ENCODE data around the gene TMEM209. TPM values are rescaled to one million over a fixed set of nuclear protein-coding genes. Genes with fewer than 3 reads are reported as not detected.
"Not testable (repeated sequence)": the region's sequence is repeated elsewhere in the genome, so short reads cannot be mapped to it uniquely, and the experiment has no call there.

TMEM209 gene
- total RNA-seq, 1 donor from 2014 or later, result 15.1 TPM

GRCh38 chr7:130240240-130240639, 35.0 kb upstream of the TMEM209 start:
- FAIRE-seq, result no peak
- Histone ChIP-seq H4K20me1 (ENCODE audit: insufficient read depth, low read length) (no peaks in the 10 kb centered on the region), H3K79me2 (ENCODE audit: insufficient read depth, low read length) (no peaks in the 10 kb centered on the region), H3K9me3 (ENCODE audit: insufficient read depth, low read depth, low read length) (no peaks in the 10 kb centered on the region), H3K4me3 (ENCODE audit: insufficient read depth, low read depth, low read length) (no peak overlapping the region), H3K27me3 (ENCODE audit: insufficient read depth, low read length) (no peaks in the 10 kb centered on the region), H3K36me3 (ENCODE audit: insufficient read depth, low read length) (no peaks in the 10 kb centered on the region), H2AFZ (ENCODE audit: low read depth, low read length) (no peak overlapping the region), H3K9ac (ENCODE audit: low read length) (no peak overlapping the region), H3K4me1 (ENCODE audit: insufficient read depth, low read length) (no peaks in the 10 kb centered on the region), H3K27ac (ENCODE audit: low read depth, low read length) (no peak overlapping the region), H3K4me2 (ENCODE audit: low read length) (no peak overlapping the region)
- no peak overlapping the region for H3K4me3 Mint-ChIP-seq (ENCODE audit: unreplicated experiment)
- H3K4me1 Mint-ChIP-seq (ENCODE audit: low read depth, unreplicated experiment), result peaks cover 18% of the 10 kb centered on the region
- H3K9me3 Mint-ChIP-seq (ENCODE audit: unreplicated experiment), result peaks cover 5% of the 10 kb centered on the region
- no peaks in the 10 kb centered on the region for H3K36me3 Mint-ChIP-seq (ENCODE audit: low read depth, unreplicated experiment)
- TF ChIP-seq EZH2 (IDR thresholded peaks at IDR 0.05; ENCODE audit: insufficient read depth, low read length) (no peak), CTCF (IDR thresholded peaks at IDR 0.05; ENCODE audit: insufficient read depth, low read depth, low read length) (no peak)
- no peak for DNase-seq (ENCODE audit: low read depth)
- H3K27me3 Mint-ChIP-seq (ENCODE audit: low read depth, unreplicated experiment), result no peaks in the 10 kb centered on the region
- H3K27ac Mint-ChIP-seq (ENCODE audit: unreplicated experiment), result peak overlapping the region; percentile 24

GRCh38 chr7:130236361-130236760, 31.2 kb upstream of the TMEM209 start:
- H3K9me3 ChIP-seq (ENCODE audit: insufficient read depth, low read depth, low read length); H3K4me3 Mint-ChIP-seq (ENCODE audit: unreplicated experiment); H3K27me3 Mint-ChIP-seq (ENCODE audit: low read depth, unreplicated experiment); H3K4me1 ChIP-seq (ENCODE audit: insufficient read depth, low read length); H3K79me2 ChIP-seq (ENCODE audit: insufficient read depth, low read length); H3K4me2 ChIP-seq (ENCODE audit: low read length); H3K36me3 ChIP-seq (ENCODE audit: insufficient read depth, low read length); H3K27ac ChIP-seq (ENCODE audit: low read depth, low read length); DNase-seq (ENCODE audit: low read depth); H3K27ac Mint-ChIP-seq (ENCODE audit: unreplicated experiment); H3K4me3 ChIP-seq (ENCODE audit: insufficient read depth, low read depth, low read length); H2AFZ ChIP-seq (ENCODE audit: low read depth, low read length); H3K4me1 Mint-ChIP-seq (ENCODE audit: low read depth, unreplicated experiment); H4K20me1 ChIP-seq (ENCODE audit: insufficient read depth, low read length); H3K27me3 ChIP-seq (ENCODE audit: insufficient read depth, low read length); H3K9me3 Mint-ChIP-seq (ENCODE audit: unreplicated experiment); H3K36me3 Mint-ChIP-seq (ENCODE audit: low read depth, unreplicated experiment); FAIRE-seq; H3K9ac ChIP-seq (ENCODE audit: low read length): not testable (repeated sequence)

GRCh38 chr7:130234078-130234477, 28.9 kb upstream of the TMEM209 start:
- Mint-ChIP-seq H3K4me3 (ENCODE audit: unreplicated experiment) (no peak overlapping the region), H3K36me3 (ENCODE audit: low read depth, unreplicated experiment) (peaks cover 2% of the 10 kb centered on the region), H3K9me3 (ENCODE audit: unreplicated experiment) (peaks cover 10% of the 10 kb centered on the region), H3K27me3 (ENCODE audit: low read depth, unreplicated experiment) (no peaks in the 10 kb centered on the region), H3K4me1 (ENCODE audit: low read depth, unreplicated experiment) (no peaks in the 10 kb centered on the region), H3K27ac (ENCODE audit: unreplicated experiment) (no peak overlapping the region)
- FAIRE-seq (no peak), DNase-seq (ENCODE audit: low read depth) (no peak)
- Histone ChIP-seq H3K27ac (ENCODE audit: low read depth, low read length) (no peak overlapping the region), H3K4me3 (ENCODE audit: insufficient read depth, low read depth, low read length) (no peak overlapping the region), H2AFZ (ENCODE audit: low read depth, low read length) (no peak overlapping the region), H3K79me2 (ENCODE audit: insufficient read depth, low read length) (no peaks in the 10 kb centered on the region), H4K20me1 (ENCODE audit: insufficient read depth, low read length) (no peaks in the 10 kb centered on the region), H3K36me3 (ENCODE audit: insufficient read depth, low read length) (no peaks in the 10 kb centered on the region), H3K9me3 (ENCODE audit: insufficient read depth, low read depth, low read length) (no peaks in the 10 kb centered on the region), H3K9ac (ENCODE audit: low read length) (no peak overlapping the region), H3K4me2 (ENCODE audit: low read length) (no peak overlapping the region), H3K4me1 (ENCODE audit: insufficient read depth, low read length) (no peaks in the 10 kb centered on the region), H3K27me3 (ENCODE audit: insufficient read depth, low read length) (no peaks in the 10 kb centered on the region)
- TF ChIP-seq CTCF (IDR thresholded peaks at IDR 0.05; ENCODE audit: insufficient read depth, low read depth, low read length) (no peak), EZH2 (IDR thresholded peaks at IDR 0.05; ENCODE audit: insufficient read depth, low read length) (no peak)

Data from astrocyte (in vitro differentiated cells and primary cell).